ENCODE data around the gene ARHGAP11B.
A peak's percentile ranks its signal among the peaks of the same experiment; 100 is the strongest.
"Not testable (repeated sequence)": the region's sequence is repeated elsewhere in the genome, so short reads cannot be mapped to it uniquely, and the experiment has no call there.

The ARHGAP11B gene

DNA sequence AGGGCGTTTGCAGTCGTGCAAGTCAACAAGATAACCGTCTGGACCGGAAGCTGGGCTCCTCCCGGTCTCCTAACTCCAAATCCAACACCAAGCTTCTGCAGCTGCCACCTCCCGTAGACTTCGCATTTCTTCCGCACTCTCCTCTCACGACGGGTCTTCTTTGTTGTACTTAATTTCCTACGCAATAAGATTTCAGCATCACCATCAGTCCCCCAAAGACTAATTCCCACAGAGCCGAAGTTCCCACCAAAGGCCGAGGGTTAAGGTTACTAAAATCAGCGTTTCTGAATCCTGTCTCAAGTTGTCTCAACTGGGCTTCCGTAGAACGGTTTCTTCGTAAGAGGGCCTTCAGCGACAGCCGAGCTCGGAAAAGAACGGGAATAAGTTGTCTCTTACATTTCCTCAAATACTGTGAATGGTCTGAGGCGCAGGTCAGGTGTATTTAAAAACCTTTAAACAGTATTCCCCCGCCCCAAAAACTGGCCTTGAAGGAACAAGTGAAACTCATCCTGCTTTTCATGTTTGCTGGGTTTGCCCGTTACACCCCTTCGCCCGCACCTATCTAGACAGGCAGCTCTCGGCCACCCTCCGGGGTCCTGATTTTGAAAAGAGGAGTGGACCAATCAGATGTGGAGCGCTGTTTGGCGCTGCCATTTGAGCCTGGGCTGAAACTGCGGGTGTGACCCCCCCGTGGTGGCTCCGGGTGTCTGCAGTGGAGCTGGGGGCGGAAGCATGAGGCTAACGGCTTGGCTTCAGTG is at the start of gene ARHGAP11B:
Gene ARHGAP11B (plus strand): TSS at position 693 of the 758 bp plus-strand sequence.
- H3K27ac ChIP-seq = peak within 1 kb of the TSS; percentile 96

GRCh38 chr15:30579394-30579970 is 46.4 kb upstream of the ARHGAP11B start:
- not testable (repeated sequence) for H3K27ac ChIP-seq

DNA sequence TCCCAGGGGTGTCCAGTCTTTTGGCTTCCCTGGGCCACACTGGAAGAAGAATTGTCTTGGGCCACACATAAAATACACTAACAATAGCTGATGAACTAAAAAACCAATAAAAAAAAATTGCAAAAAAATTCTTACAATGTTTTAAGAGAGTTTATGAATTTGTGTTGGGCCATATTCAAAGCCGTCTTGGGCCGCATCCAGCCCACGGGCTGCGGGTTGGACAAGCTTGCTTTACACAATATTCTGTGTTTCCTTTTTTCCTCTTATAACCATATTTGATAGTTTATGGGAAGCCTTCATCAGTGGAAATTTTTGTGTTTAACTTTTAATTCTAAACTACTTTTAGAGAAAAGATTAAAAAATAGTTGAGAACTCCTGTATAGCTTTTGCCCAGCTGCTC is 45.2 kb upstream of the ARHGAP11B start:
- H3K27ac ChIP-seq = not testable (repeated sequence)

- peak; percentile 12; the same call in 1 of the 2 replicates for TF ChIP-seq CTCF (conservative IDR thresholded peaks at IDR 0.05)
Observed at GRCh38 chr15:30598953-30599352, 27.0 kb upstream of the ARHGAP11B start.

DNA sequence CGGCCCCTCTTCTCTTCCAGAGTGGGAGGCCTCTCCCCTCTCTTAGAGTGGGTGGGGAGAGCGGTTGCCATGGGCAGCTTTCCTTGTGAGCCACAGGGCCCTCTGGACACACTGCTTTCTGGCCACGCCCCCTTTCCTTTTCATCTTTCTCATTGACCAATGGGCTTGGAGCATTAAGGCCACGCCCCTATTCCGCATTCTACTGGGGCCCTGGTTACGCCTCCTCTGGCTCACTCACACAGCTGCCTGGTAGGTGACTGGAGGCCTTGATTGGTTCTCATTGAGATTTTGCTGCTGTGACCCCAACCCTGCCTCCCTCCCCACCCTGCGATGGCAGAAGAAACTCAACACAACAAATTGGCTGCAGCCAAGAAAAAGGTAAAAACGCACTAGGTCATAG is 22.1 kb upstream of the ARHGAP11B start, which contains the start of gene GOLGA8H:
Gene GOLGA8H (plus strand): TSS at position 233 of the 400 bp plus-strand sequence. CDS start 98 bp downstream, at position 331.
- not testable (repeated sequence) for H3K27ac ChIP-seq

More at GRCh38 chr15:30598953-30599352, 27.0 kb upstream of the ARHGAP11B start:
- H3K27ac ChIP-seq = not testable (repeated sequence)

DNA sequence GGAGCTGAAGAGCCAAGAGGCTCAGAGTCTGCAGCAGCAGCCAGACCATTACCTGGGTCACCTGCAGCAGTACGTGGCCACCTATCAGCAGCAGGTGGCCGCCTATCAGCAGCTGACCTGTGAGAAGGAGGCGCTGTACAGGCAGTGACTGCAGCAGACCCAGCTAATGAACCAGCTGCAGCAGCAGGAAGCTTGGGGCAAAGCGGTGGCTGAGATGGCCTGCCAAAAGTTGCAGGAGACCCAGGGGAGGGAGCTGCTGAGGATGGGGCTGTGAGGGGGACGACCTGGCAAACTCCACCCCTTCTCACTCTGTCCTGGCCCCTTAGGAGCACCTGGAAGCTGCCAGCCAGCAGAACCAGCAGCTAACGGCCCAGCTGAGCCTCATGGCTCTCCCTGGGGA is 13.7 kb upstream of the ARHGAP11B start:
- H3K27ac ChIP-seq = not testable (repeated sequence)

- not testable (repeated sequence) for H3K27ac ChIP-seq
- TF ChIP-seq CTCF (conservative IDR thresholded peaks at IDR 0.05) = peak; percentile 27
Observed at GRCh38 chr15:30621342-30621741, 4.6 kb upstream of the ARHGAP11B start.

DNA sequence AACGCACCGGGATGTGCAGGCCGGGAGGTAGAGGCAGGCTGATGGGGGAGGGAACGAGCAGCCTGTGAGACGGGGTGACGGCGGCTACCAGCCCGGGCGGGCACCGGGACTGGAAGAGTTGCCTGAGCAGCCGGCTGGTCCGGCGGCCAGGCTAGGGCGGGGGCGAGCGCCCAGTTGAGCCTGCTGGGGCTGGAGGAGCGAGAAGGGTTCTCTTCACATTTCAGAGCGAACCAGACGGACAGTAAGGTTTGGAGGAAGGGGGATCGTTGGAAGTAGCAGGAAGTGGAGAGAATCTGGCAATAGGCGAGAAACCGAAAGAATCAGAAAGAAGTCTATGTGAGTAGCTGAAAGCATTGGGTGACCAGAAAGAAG is 252 bp downstream of the ARHGAP11B start:
- H3K27ac ChIP-seq = peak overlapping the region; percentile 96

GRCh38 chr15:30626632-30627031 is 704 bp downstream of the ARHGAP11B start:
- peak overlapping the region; percentile 96 for H3K27ac ChIP-seq

GRCh38 chr15:30650012-30650929 is 24.3 kb downstream of the ARHGAP11B start:
- TF ChIP-seq ZFX (IDR thresholded peaks at IDR 0.05) (no peak), CTCF (conservative IDR thresholded peaks at IDR 0.05) (no peak)

DNA sequence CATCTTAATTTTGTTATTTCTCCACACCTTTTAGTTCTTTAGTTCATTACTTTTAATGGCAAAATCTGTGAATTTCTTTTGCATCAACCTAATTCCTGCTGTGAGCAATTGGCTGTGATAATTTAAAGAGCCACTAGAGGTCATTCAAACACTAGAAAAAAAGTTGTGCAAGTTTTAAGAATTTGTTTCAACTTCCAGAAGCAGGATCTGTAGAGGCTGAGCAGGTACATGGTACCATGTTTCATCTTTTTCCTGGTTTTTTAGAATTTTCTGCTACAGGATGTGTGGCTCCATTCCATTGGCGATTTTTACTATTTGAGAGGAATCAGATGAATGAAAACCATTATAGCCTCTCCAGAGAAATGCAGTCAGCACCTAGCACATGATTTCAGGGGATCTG is 35.2 kb downstream of the ARHGAP11B start:
- peak; percentile 47 for TF ChIP-seq CTCF (conservative IDR thresholded peaks at IDR 0.05)
- not testable (repeated sequence) for H3K27ac ChIP-seq

More at GRCh38 chr15:30650012-30650929, 24.3 kb downstream of the ARHGAP11B start:
- no peak overlapping the region for H3K27ac ChIP-seq

- not testable (repeated sequence) for H3K27ac ChIP-seq
Observed at GRCh38 chr15:30669621-30670020, 43.7 kb downstream of the ARHGAP11B start.

Measured in C4-2B (cell line).